Activated B cell treated with CpG ODN at 0.5 μM for 24 hours (primary cell): ENCODE measurements around the gene LNX2. TPM values are rescaled to one million over a fixed set of nuclear protein-coding genes. Genes with fewer than 3 reads are reported as not detected.

Source experiments
- ATAC-seq: fragments of 200-7000 bp; cut with Tn5 transposase; one replicate; pipeline ENCODE4 v1.10.0; 2021; ENCODE audit warnings: low read depth, mild to moderate bottlenecking, moderate library complexity
- CTCF ChIA-PET: fragments of 350-600 bp; sonication (Branson Sonifier 250); formaldehyde crosslinking; loops from one replicate; lab custom pipeline; 2021; ENCODE audit warnings: antibody characterized with exemption; lab: Charles Lee
- POLR2A ChIA-PET: fragments of 350-600 bp; sonication (Branson Sonifier 250); formaldehyde crosslinking; loops from one replicate; lab custom pipeline; 2021; ENCODE audit warnings: antibody characterized with exemption; lab: Charles Lee
- DNase-seq: peaks from one replicate; pipeline ENCODE4 v3.0.0; 2022
- H3K27ac Mint-ChIP-seq: one replicate; pipeline ENCODE4 v1.8.0; 2020; ENCODE audit warnings: mixed read lengths
- H3K27me3 Mint-ChIP-seq: one replicate; pipeline ENCODE4 v1.8.0; 2021; ENCODE audit warnings: mixed read lengths
- H3K36me3 Mint-ChIP-seq: one replicate; pipeline ENCODE4 v1.8.0; 2021; ENCODE audit warnings: low read depth, mixed read lengths
- H3K4me1 Mint-ChIP-seq: one replicate; pipeline ENCODE4 v1.8.0; 2021; ENCODE audit warnings: mixed read lengths
- H3K4me3 Mint-ChIP-seq: one replicate; pipeline ENCODE4 v1.8.0; 2020; ENCODE audit warnings: mild to moderate bottlenecking, mixed read lengths
- H3K9me3 Mint-ChIP-seq: one replicate; pipeline ENCODE4 v1.8.0; 2020; ENCODE audit warnings: mixed read lengths
- CTCF ChIP-seq: fragments of 200-600 bp; IDR thresholded peaks from one replicate; pipeline ENCODE4 v1.8.0; 2022; ENCODE audit warnings: antibody characterized with exemption, mild to moderate bottlenecking
- intact Hi-C: fragments of 100-400 bp; cut with micrococcal nuclease; formaldehyde crosslinking; loops from one replicate; pipeline ENCODE4 v1.15.1; 2024
- total RNA-seq: library from RNA; stranded (reverse); gene quantifications from 2 replicates; pipeline ENCODE4 v1.2.3, GENCODE V29; 2022

LNX2 gene
- total RNA-seq, 1 donor from 2014 or later = 7.1 TPM

GRCh38 chr13:27638521-27638920, 18.2 kb upstream of the LNX2 start:
- ChIA-PET CTCF (no interaction called here), POLR2A (no interaction called here)
- no peak for TF ChIP-seq CTCF
- Mint-ChIP-seq H3K36me3 (peaks cover 35% of the 10 kb centered on the region), H3K27ac (no peak overlapping the region), H3K4me3 (no peak overlapping the region), H3K4me1 (peaks cover 28% of the 10 kb centered on the region), H3K9me3 (no peaks in the 10 kb centered on the region), H3K27me3 (no peaks in the 10 kb centered on the region)
- ATAC-seq = no peak
- DNase-seq = no peak
- intact Hi-C loops = no loop called here

GRCh38 chr13:27638001-27638400, 17.7 kb upstream of the LNX2 start:
- no peaks in the 10 kb centered on the region for H3K9me3 Mint-ChIP-seq
- no peak for TF ChIP-seq CTCF
- intact Hi-C loops = no loop called here
- DNase-seq = no peak
- POLR2A ChIA-PET = no interaction called here
- peaks cover 41% of the 10 kb centered on the region for H3K36me3 Mint-ChIP-seq
- H3K27ac Mint-ChIP-seq = no peak overlapping the region
- ATAC-seq = no peak
- no peak overlapping the region for H3K4me3 Mint-ChIP-seq
- no peaks in the 10 kb centered on the region for H3K27me3 Mint-ChIP-seq
- peaks cover 26% of the 10 kb centered on the region for H3K4me1 Mint-ChIP-seq
- CTCF ChIA-PET = no interaction called here

- CTCF ChIA-PET = no interaction called here
- intact Hi-C loops = no loop called here
- DNase-seq (no peak), ATAC-seq (no peak)
- Mint-ChIP-seq H3K9me3 (no peaks in the 10 kb centered on the region), H3K27me3 (no peaks in the 10 kb centered on the region), H3K4me1 (peaks cover 24% of the 10 kb centered on the region), H3K36me3 (peaks cover 42% of the 10 kb centered on the region), H3K27ac (no peak overlapping the region), H3K4me3 (no peak overlapping the region)
- TF ChIP-seq CTCF = no peak
- POLR2A ChIA-PET = no interaction called here
Measured at GRCh38 chr13:27637289-27637626, 16.9 kb upstream of the LNX2 start.

GRCh38 chr13:27636589-27637288, 16.4 kb upstream of the LNX2 start:
- ChIA-PET CTCF (no interaction called here), POLR2A (no interaction called here)
- Mint-ChIP-seq H3K4me1 (peaks cover 28% of the 10 kb centered on the region), H3K36me3 (peaks cover 44% of the 10 kb centered on the region), H3K4me3 (no peak overlapping the region), H3K27me3 (no peaks in the 10 kb centered on the region), H3K27ac (peak overlapping the region; percentile 31), H3K9me3 (no peaks in the 10 kb centered on the region)
- TF ChIP-seq CTCF = no peak
- DNase-seq = no peak
- no peak for ATAC-seq
- intact Hi-C loops = no loop called here

GRCh38 chr13:27635266-27635665, 14.9 kb upstream of the LNX2 start:
- ChIA-PET POLR2A (no interaction called here), CTCF (no interaction called here)
- intact Hi-C loops = no loop called here
- no peak overlapping the region for H3K4me3 Mint-ChIP-seq
- no peak for ATAC-seq
- H3K9me3 Mint-ChIP-seq = no peaks in the 10 kb centered on the region
- no peak for TF ChIP-seq CTCF
- H3K27me3 Mint-ChIP-seq = no peaks in the 10 kb centered on the region
- H3K27ac Mint-ChIP-seq = no peak overlapping the region
- H3K4me1 Mint-ChIP-seq = peaks cover 35% of the 10 kb centered on the region
- H3K36me3 Mint-ChIP-seq = peaks cover 50% of the 10 kb centered on the region
- no peak for DNase-seq
